H1 (cell line): ENCODE results near the gene MAPK8. TPM values are rescaled to one million over a fixed set of nuclear protein-coding genes. Genes with fewer than 3 reads are reported as not detected.

Source experiments
- CTCF ChIA-PET: fragments of 300-600 bp; sonication (Branson Sonifier 250); formaldehyde crosslinking; loops from one replicate; lab custom pipeline; 2021; ENCODE audit not compliant: partially characterized antibody; lab: Charles Lee
- POLR2A ChIA-PET: fragments of 300-600 bp; sonication (Branson Sonifier 250); formaldehyde crosslinking; loops from one replicate; lab custom pipeline; 2021; ENCODE audit warnings: inconsistent platforms; ENCODE audit not compliant: partially characterized antibody; lab: Charles Lee
- DNase-seq, 2 experiments: peaks; one replicate each; pipeline versions ENCODE4 v3.0.0 to v3.0.0-alpha.2; 2010 to 2022; ENCODE audit warnings: low spot score in 2 of 2, low read depth in 1 of 2, mixed read lengths in 1 of 2
- FAIRE-seq: peaks from 2 replicates; lab custom pipeline; 2011; peaks lifted over from hg19 to GRCh38; lab: Jason Lieb, UNC
- H2AFZ ChIP-seq: 2 replicates; pipeline ENCODE4 v1.8.1; 2012; ENCODE audit warnings: low read length, inconsistent platforms
- H2AK5ac ChIP-seq: 2 replicates; pipeline ENCODE4 v1.6.1; 2013; ENCODE audit warnings: low read depth, low read length
- H2BK120ac ChIP-seq: replicated peaks from 2 replicates; pipeline ENCODE3; 2013; ENCODE audit warnings: low read depth, low read length, inconsistent platforms
- H2BK12ac ChIP-seq: 2 replicates; pipeline ENCODE4 v1.6.1; 2013; ENCODE audit warnings: low read depth, low read length
- H2BK15ac ChIP-seq: 2 replicates; pipeline ENCODE4 v1.6.1; 2013; ENCODE audit warnings: low read length
- H2BK20ac ChIP-seq: 2 replicates; pipeline ENCODE4 v1.6.1; 2013; ENCODE audit warnings: low read length
- H2BK5ac ChIP-seq: 2 replicates; pipeline ENCODE4 v1.6.1; 2013; ENCODE audit warnings: low read depth, low read length
- H3K14ac ChIP-seq: 2 replicates; pipeline ENCODE4 v1.6.1; 2013; ENCODE audit warnings: inconsistent platforms; ENCODE audit not compliant: insufficient read length
- H3K18ac ChIP-seq: 2 replicates; pipeline ENCODE4 v1.6.1; 2013; ENCODE audit warnings: low read length; ENCODE audit errors: extremely low read depth
- H3K23ac ChIP-seq: 2 replicates; pipeline ENCODE4 v1.6.1; 2013; ENCODE audit warnings: inconsistent platforms; ENCODE audit not compliant: insufficient read length
- H3K23me2 ChIP-seq: 2 replicates; pipeline ENCODE4 v1.6.1; 2013; ENCODE audit warnings: low read depth, low read length
- H3K27ac ChIP-seq: 2 replicates; pipeline ENCODE4 v1.6.1; 2011; ENCODE audit warnings: low read depth, low read length, inconsistent platforms
- H3K27me3 ChIP-seq, 4 experiments: replicated peaks in 1 of 4; 1 replicate in 1 of 4; 2 replicates in 3 of 4; pipeline versions ENCODE4 v1.6.1 to v1.8.1; 2011 to 2013; ENCODE audit warnings: low read length in 3 of 4, mild to moderate bottlenecking in 3 of 4, inconsistent platforms in 2 of 4, mixed read lengths in 2 of 4, moderate library complexity in 1 of 4; ENCODE audit not compliant: control insufficient read depth in 3 of 4, insufficient read depth in 3 of 4; ENCODE audit errors: extremely low read depth in 1 of 4
- H3K36me3 ChIP-seq, 4 experiments: 2 replicates each; pipeline versions ENCODE4 v1.6.1 to v1.8.1; 2011 to 2013; ENCODE audit warnings: mild to moderate bottlenecking in 4 of 4, low read length in 3 of 4, moderate library complexity in 2 of 4, control low read depth in 1 of 4, inconsistent platforms in 1 of 4; ENCODE audit not compliant: insufficient read depth in 4 of 4, control insufficient read depth in 2 of 4
- H3K4ac ChIP-seq: replicated peaks from 2 replicates; pipeline ENCODE3; 2013; ENCODE audit warnings: low read length, low read depth, mixed read lengths, inconsistent platforms; ENCODE audit not compliant: insufficient read length
- H3K4me1 ChIP-seq, 4 experiments: replicated peaks in 1 of 4; 1 replicate in 1 of 4; 2 replicates in 3 of 4; pipeline versions ENCODE4 v1.6.1 to v1.8.1; 2011 to 2013; ENCODE audit warnings: low read length in 3 of 4, inconsistent platforms in 2 of 4, mixed read lengths in 1 of 4; ENCODE audit not compliant: insufficient read depth in 4 of 4, control insufficient read depth in 3 of 4
- H3K4me2 ChIP-seq, 2 experiments: 2 replicates each; pipeline versions ENCODE4 v1.6.1 to v1.8.1; 2011 to 2013; ENCODE audit warnings: low read depth in 2 of 2, low read length in 2 of 2, control low read depth in 1 of 2, inconsistent platforms in 1 of 2, mild to moderate bottlenecking in 1 of 2; ENCODE audit not compliant: insufficient read depth in 1 of 2
- H3K4me3 ChIP-seq, 4 experiments: fragments of 200-600, 300-600 bp in 1 of 4; sonication (generic), shearing (Covaris generic), sonication (Bioruptor Twin) in 1 of 4; 2 replicates each; pipeline versions ENCODE4 v1.5.1 to v1.8.1; 2011 to 2016; ENCODE audit warnings: low read length in 4 of 4, low read depth in 3 of 4, control low read depth in 2 of 4, inconsistent platforms in 2 of 4, mild to moderate bottlenecking in 2 of 4, mixed read lengths in 1 of 4, moderate library complexity in 1 of 4; ENCODE audit not compliant: insufficient read depth in 2 of 4; ENCODE audit errors: extremely low read depth in 1 of 4
- H3K56ac ChIP-seq: replicated peaks from 2 replicates; pipeline ENCODE3; 2013; ENCODE audit warnings: low read depth, mild to moderate bottlenecking, mixed read lengths, low read length, inconsistent platforms; ENCODE audit not compliant: insufficient read length
- H3K79me1 ChIP-seq: 2 replicates; pipeline ENCODE4 v1.6.1; 2013; ENCODE audit warnings: low read depth, low read length, control low read depth
- H3K79me2 ChIP-seq, 2 experiments: 2 replicates each; pipeline versions ENCODE4 v1.6.1 to v1.8.1; 2012 to 2013; ENCODE audit warnings: low read length in 2 of 2, mild to moderate bottlenecking in 2 of 2, inconsistent platforms in 1 of 2; ENCODE audit not compliant: insufficient read depth in 2 of 2, control insufficient read depth in 1 of 2
- H3K9ac ChIP-seq, 4 experiments: replicated peaks in 1 of 4; 1 replicate in 1 of 4; 2 replicates in 3 of 4; pipeline versions ENCODE4 v1.6.1 to v1.8.1; 2011 to 2013; ENCODE audit warnings: low read depth in 3 of 4, low read length in 3 of 4, control low read depth in 2 of 4, mild to moderate bottlenecking in 2 of 4, moderate library complexity in 2 of 4, inconsistent platforms in 1 of 4; ENCODE audit errors: extremely low read depth in 1 of 4
- H3K9me3 ChIP-seq, 2 experiments: 2 replicates each; pipeline versions ENCODE4 v1.6.1 to v1.8.1; 2012 to 2013; ENCODE audit warnings: mild to moderate bottlenecking in 2 of 2, moderate library complexity in 2 of 2, control low read depth in 1 of 2, inconsistent platforms in 1 of 2, low read depth in 1 of 2, low read length in 1 of 2, mixed read lengths in 1 of 2; ENCODE audit not compliant: insufficient read depth in 2 of 2
- H4K20me1 ChIP-seq, 2 experiments: replicated peaks in 1 of 2; 2 replicates each; pipeline versions ENCODE3 to v1.8.1; 2011 to 2013; ENCODE audit warnings: inconsistent platforms in 2 of 2, low read length in 2 of 2, mild to moderate bottlenecking in 1 of 2; ENCODE audit not compliant: insufficient read depth in 2 of 2, control insufficient read depth in 1 of 2
- H4K5ac ChIP-seq: 2 replicates; pipeline ENCODE4 v1.6.1; 2013; ENCODE audit warnings: low read length, low read depth, mixed read lengths, inconsistent platforms; ENCODE audit not compliant: insufficient read length
- H4K8ac ChIP-seq: 2 replicates; pipeline ENCODE4 v1.8.0; 2013; ENCODE audit warnings: mild to moderate bottlenecking, moderate library complexity, low read length, inconsistent platforms; ENCODE audit not compliant: insufficient read depth; ENCODE audit errors: extremely low read depth
- H4K91ac ChIP-seq: replicated peaks from 2 replicates; pipeline ENCODE3; 2013; ENCODE audit warnings: low read length, mixed read lengths, inconsistent platforms; ENCODE audit not compliant: insufficient read length
- CREB1 ChIP-seq: IDR thresholded peaks from 2 replicates; pipeline ENCODE4 v1.6.1; 2012; ENCODE audit warnings: inconsistent platforms
- JUND ChIP-seq: IDR thresholded peaks from 2 replicates; pipeline ENCODE4 v1.6.1; 2011; ENCODE audit warnings: mild to moderate bottlenecking, improper control_type of control experiment, low read length
- KDM4A ChIP-seq: IDR thresholded peaks from one replicate; pipeline ENCODE4 v1.7.1; 2012; ENCODE audit warnings: low read depth, mild to moderate bottlenecking, moderate library complexity, low read length, inconsistent platforms; ENCODE audit not compliant: severe bottlenecking
- RBBP5 ChIP-seq: IDR thresholded peaks from 2 replicates; pipeline ENCODE4 v1.7.1; 2012; ENCODE audit warnings: low read depth, mild to moderate bottlenecking, inconsistent platforms, low read length, moderate library complexity, borderline replicate concordance
- RXRA ChIP-seq: IDR thresholded peaks from 2 replicates; pipeline ENCODE4 v1.6.1; 2011; ENCODE audit warnings: low read depth, mild to moderate bottlenecking, low read length, moderate library complexity; ENCODE audit not compliant: insufficient read depth
- SUZ12 ChIP-seq: fragments of 200-600 bp; sonication (generic); IDR thresholded peaks from 2 replicates; pipeline ENCODE4 v1.6.1; 2012; ENCODE audit warnings: mild to moderate bottlenecking, inconsistent platforms, low read length, moderate library complexity, mixed read lengths
- ZNF274 ChIP-seq: IDR thresholded peaks from 2 replicates; pipeline ENCODE4 v1.7.0; 2012; ENCODE audit warnings: low read length, borderline replicate concordance; ENCODE audit errors: extremely low read depth
- WGBS, 2 experiments: shearing (Covaris generic) in 1 of 2; methylation state at CpG; one replicate each; pipeline versions ENCODE4 v1.1.6 to v1.1.7; 2013 to 2015; ENCODE audit warnings: low lambda C conversion rate in 2 of 2, mixed read lengths in 2 of 2, inconsistent platforms in 1 of 2, low coverage in 1 of 2, missing lambda C conversion rate in 1 of 2; ENCODE audit not compliant: insufficient replicate concordance in 2 of 2, insufficient coverage in 1 of 2, insufficient read length in 1 of 2; ENCODE audit errors: extremely low coverage in 1 of 2, missing lambda C conversion rate in 1 of 2; 5-methylcytosine and 5-hydroxymethylcytosine counted together
- polyA plus RNA-seq, 7 experiments: library from polyadenylated mRNA; depleted of rRNA in 3 of 7; stranded (reverse) in 5 of 7; unstranded in 2 of 7; fragments of >200 nt in 5 of 7; fragments of 200-250 nt in 2 of 7; gene quantifications; 1 replicate in 5 of 7; 2 replicates in 1 of 7; 4 replicates in 1 of 7; pipeline versions ENCODE4 v1.2.1 to v1.2.3, GENCODE V29; 2011 to 2013; ENCODE audit warnings: missing spikeins in 2 of 7, mixed read lengths in 2 of 7
- total RNA-seq: library from RNA; stranded (reverse); fragmentation: NEBNext Ultra II Directional; extraction: Animal tissue kit (Norgen Biotek cat#: 25700); gene quantifications from 2 replicates; pipeline ENCODE4 v1.2.1, GENCODE V29; 2021
- TF ChIP-seq, protein P1 (sequence below): IDR thresholded peaks from 2 replicates; pipeline ENCODE4 v1.6.1; 2011; ENCODE audit warnings: low read length, improper control_type of control experiment

MAPK8 gene
- total and polyA plus RNA-seq, 2 of the 8 experiments (the other 6 are each of a cell fraction or from before 2014, with no cell fraction given): 23.3 to 71.3 TPM

DNA sequence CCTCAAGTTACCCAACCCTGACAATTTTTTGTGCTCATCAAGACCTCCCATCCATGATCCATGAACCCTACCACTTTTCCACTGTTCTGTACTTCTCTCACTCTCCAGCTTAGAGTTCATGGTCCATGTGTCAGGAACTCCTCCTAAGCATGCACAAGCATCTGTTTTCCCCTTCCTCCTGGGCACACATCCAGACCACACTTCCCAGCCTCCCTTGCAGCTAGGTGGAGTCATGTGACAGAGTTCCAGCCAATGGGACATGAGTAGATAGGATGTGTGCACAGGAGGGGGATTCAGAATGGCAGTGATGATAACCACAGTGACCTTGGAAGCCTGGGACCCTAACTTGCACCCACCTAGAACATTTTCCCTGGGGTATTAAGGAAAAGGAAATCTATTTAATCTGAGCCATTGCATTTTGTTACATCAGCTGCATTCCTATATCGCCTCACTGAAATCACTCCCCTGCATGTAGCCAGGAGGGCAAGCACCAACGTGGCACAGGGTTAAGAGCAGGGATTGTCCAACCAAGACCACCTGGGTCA lies 22.4 kb upstream of the MAPK8 start:
- Histone ChIP-seq H3K9ac (no peak overlapping the region), H2BK5ac (no peak overlapping the region), H3K27me3 (no peaks in the 10 kb centered on the region), H2BK120ac (no peak overlapping the region), H3K23me2 (no peaks in the 10 kb centered on the region), H3K4me3 (no peak overlapping the region), H4K20me1 (no peaks in the 10 kb centered on the region), H3K79me2 (no peaks in the 10 kb centered on the region), H3K27ac (no peak overlapping the region), H3K4me1 (no peaks in the 10 kb centered on the region), H3K18ac (no peak overlapping the region), H3K56ac (no peak overlapping the region), H3K36me3 (no peaks in the 10 kb centered on the region), H3K79me1 (no peaks in the 10 kb centered on the region), H3K14ac (no peak overlapping the region), H4K5ac (no peak overlapping the region), H3K23ac (no peak overlapping the region), H2AK5ac (no peak overlapping the region)
- DNase-seq (no peak), FAIRE-seq (no peak)
- 95% methylated on average over 2 of the region's 2 CpGs; no CpG with 5 or more reads in 1 of the 2 experiments for WGBS, 2 experiments
- ChIA-PET CTCF (interaction anchor here (0.6 kb wide), 1 partner anchor 131 kb away, joined by 3 read pairs; no protein-coding TSS in a partner anchor), POLR2A (no interaction called here)
- no peak for TF ChIP-seq SUZ12
- TF ChIP-seq JUND: no peak
- TF ChIP-seq, protein P1, sequence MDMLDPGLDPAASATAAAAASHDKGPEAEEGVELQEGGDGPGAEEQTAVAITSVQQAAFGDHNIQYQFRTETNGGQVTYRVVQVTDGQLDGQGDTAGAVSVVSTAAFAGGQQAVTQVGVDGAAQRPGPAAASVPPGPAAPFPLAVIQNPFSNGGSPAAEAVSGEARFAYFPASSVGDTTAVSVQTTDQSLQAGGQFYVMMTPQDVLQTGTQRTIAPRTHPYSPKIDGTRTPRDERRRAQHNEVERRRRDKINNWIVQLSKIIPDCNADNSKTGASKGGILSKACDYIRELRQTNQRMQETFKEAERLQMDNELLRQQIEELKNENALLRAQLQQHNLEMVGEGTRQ: no peak
- TF ChIP-seq ZNF274: no peak
- no peak for TF ChIP-seq CREB1
- no peak for TF ChIP-seq RBBP5
- no peak for TF ChIP-seq KDM4A
- no peak for TF ChIP-seq RXRA
- TF ChIP-seq, all 59 proteins: peak for 0
- H3K4me2 ChIP-seq: no peak overlapping the region
- H2BK15ac ChIP-seq: no peak overlapping the region
- no peak overlapping the region for H4K91ac ChIP-seq
- no peak overlapping the region for H2BK20ac ChIP-seq
- no peak overlapping the region for H3K4ac ChIP-seq
- peaks cover 8 to 17% of the 10 kb centered on the region in 2 experiments for H3K9me3 ChIP-seq
- no peak overlapping the region; the same call in 1 of the 2 replicates for H2AFZ ChIP-seq
- H2BK12ac ChIP-seq: no peak overlapping the region
- H4K8ac ChIP-seq: no peak overlapping the region
